Stomach (tissue), 9 donors: ENCODE data around the gene FSD2. TPM values are rescaled to one million over a fixed set of nuclear protein-coding genes. Genes with fewer than 3 reads are reported as not detected.
A peak's percentile ranks its signal among the peaks of the same experiment; 100 is the strongest.

Source experiments
- DNase-seq, 2 donors: peaks; one replicate each; pipeline versions ENCODE4 v3.0.0 to v3.0.0-alpha.2; 2013 to 2019
- H3K27ac ChIP-seq, 5 donors: fragments of 200-600 bp in 4 of 5; sonication (generic) in 4 of 5; one replicate each; pipeline ENCODE4 v1.5.1; 2013 to 2019; ENCODE audit warnings: mild to moderate bottlenecking in 1 of 5, moderate library complexity in 1 of 5
- H3K27me3 ChIP-seq, 3 donors: fragments of 200-600 bp; sonication (generic); one replicate each; pipeline ENCODE4 v1.5.1; 2017 to 2019; ENCODE audit warnings: mixed run types in 1 of 3
- H3K36me3 ChIP-seq, 4 donors: fragments of 200-600 bp; sonication (generic); 1 replicate in 3 of 4; 2 replicates in 1 of 4; pipeline ENCODE4 v1.5.1; 2016 to 2019
- H3K4me1 ChIP-seq, 4 donors: fragments of 200-600 bp; sonication (generic); one replicate each; pipeline ENCODE4 v1.5.1; 2016 to 2019
- H3K4me3 ChIP-seq, 4 donors: fragments of 200-600 bp; sonication (generic) in 3 of 4; one replicate each; pipeline ENCODE4 v1.5.1; 2016 to 2019; ENCODE audit warnings: mild to moderate bottlenecking in 1 of 4
- H3K9me3 ChIP-seq, 4 donors: fragments of 200-600 bp; sonication (generic); one replicate each; pipeline ENCODE4 v1.5.1; 2016 to 2019
- EP300 ChIP-seq: sonication (generic); formaldehyde crosslinking; IDR thresholded peaks from one replicate; pipeline ENCODE4 v1.6.1; 2017; ENCODE audit warnings: antibody characterized with exemption
- POLR2A ChIP-seq, 4 donors: fragments of 450-650 bp; IDR thresholded peaks; one replicate each; pipeline ENCODE4 v1.6.1; 2016; ENCODE audit warnings: antibody characterized with exemption in 4 of 4, control low read depth in 2 of 4, mild to moderate bottlenecking in 1 of 4, moderate library complexity in 1 of 4
- POLR2AphosphoS5 ChIP-seq, 3 donors: sonication (generic); formaldehyde crosslinking; IDR thresholded peaks; one replicate each; pipeline ENCODE4 v1.6.1; 2016; ENCODE audit warnings: antibody characterized with exemption in 3 of 3
- WGBS, 5 donors: extraction: QIAGEN DNeasy Blood & Tissue Kit in 3 of 5; methylation state at CpG; one replicate each; pipeline versions ENCODE4 v1.1.5 to v1.1.7; 2013 to 2018; 5-methylcytosine and 5-hydroxymethylcytosine counted together
- intact Hi-C: fragments of 100-400 bp; cut with DNase I; formaldehyde crosslinking; loops from one replicate; pipeline ENCODE4 v1.15.1; 2023; ENCODE audit warnings: low total_unique reads
- polyA plus RNA-seq, 3 donors: library from polyadenylated mRNA; stranded (reverse); fragments of 200-250 nt; gene quantifications; one replicate each; pipeline ENCODE4 v1.2.3, GENCODE V29; 2013
- total RNA-seq, 5 donors: library from RNA; depleted of rRNA; stranded (reverse); fragments of >200 nt; gene quantifications; one replicate each; pipeline versions ENCODE4 v1.1.0 to v1.2.3, GENCODE V29; 2014 to 2016
- TF ChIP-seq, protein P1 (sequence below), 7 experiments: fragments of 450-650 bp in 4 of 7; fragments of 200-600 bp in 3 of 7; sonication (generic) in 3 of 7; IDR thresholded peaks; one replicate each; pipeline ENCODE4 v1.5.1; 2016 to 2019; ENCODE audit warnings: antibody characterized with exemption in 7 of 7, control low read depth in 2 of 7, mild to moderate bottlenecking in 1 of 7
- donor health status: healthy with polysubstance abuse.
- donor health status: Bipolar disorder and iron deficiency.
- donor health status: healthy.

Gene FSD2
- total and polyA plus RNA-seq, 8 donors: under 0.01 to 0.03 TPM; not detected in 6

DNA sequence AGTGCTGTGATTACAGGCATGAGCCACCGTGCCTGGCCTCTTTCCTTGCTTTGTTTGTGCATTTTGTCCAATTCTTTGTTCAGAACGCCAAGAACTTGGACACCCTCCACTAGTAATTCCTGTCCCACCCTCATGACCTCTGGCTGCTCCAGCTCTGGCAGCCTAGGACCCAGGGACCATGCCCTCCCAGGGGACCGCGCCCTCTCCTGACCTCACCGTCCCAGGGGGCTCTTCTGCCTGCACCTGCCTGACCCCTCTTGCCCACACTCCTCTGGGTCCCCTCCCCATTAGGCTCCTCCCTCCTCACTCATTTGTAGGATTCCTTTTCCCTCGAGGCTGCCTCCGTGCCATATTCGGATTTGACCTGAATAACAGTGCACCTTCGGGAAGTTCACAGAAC, 41.1 kb downstream of the FSD2 start:
- Histone ChIP-seq H3K4me1 (no peaks in the 10 kb centered on the region), H3K27ac (no peak overlapping the region), H3K9me3 (no peaks in the 10 kb centered on the region), H3K4me3 (no peak overlapping the region), H3K27me3 (no peaks in the 10 kb centered on the region), H3K36me3 (peaks cover 0 to 49% (median 38%) of the 10 kb centered on the region in 4 donors)
- WGBS, 5 donors: 81 to 84% (median 82%) methylated on average over 9 of the region's 9 CpGs
- intact Hi-C loops: no loop called here
- TF ChIP-seq, protein P1, sequence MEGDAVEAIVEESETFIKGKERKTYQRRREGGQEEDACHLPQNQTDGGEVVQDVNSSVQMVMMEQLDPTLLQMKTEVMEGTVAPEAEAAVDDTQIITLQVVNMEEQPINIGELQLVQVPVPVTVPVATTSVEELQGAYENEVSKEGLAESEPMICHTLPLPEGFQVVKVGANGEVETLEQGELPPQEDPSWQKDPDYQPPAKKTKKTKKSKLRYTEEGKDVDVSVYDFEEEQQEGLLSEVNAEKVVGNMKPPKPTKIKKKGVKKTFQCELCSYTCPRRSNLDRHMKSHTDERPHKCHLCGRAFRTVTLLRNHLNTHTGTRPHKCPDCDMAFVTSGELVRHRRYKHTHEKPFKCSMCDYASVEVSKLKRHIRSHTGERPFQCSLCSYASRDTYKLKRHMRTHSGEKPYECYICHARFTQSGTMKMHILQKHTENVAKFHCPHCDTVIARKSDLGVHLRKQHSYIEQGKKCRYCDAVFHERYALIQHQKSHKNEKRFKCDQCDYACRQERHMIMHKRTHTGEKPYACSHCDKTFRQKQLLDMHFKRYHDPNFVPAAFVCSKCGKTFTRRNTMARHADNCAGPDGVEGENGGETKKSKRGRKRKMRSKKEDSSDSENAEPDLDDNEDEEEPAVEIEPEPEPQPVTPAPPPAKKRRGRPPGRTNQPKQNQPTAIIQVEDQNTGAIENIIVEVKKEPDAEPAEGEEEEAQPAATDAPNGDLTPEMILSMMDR (IDR thresholded peaks at IDR 0.05): no peak
- no peak for TF ChIP-seq POLR2A (IDR thresholded peaks at IDR 0.05)
- TF ChIP-seq EP300: no peak
- no peak for DNase-seq

- intact Hi-C loops: no loop called here
- no peak overlapping the region for H3K4me3 ChIP-seq
- H3K27ac ChIP-seq: no peak overlapping the region
- TF ChIP-seq POLR2AphosphoS5 (IDR thresholded peaks at IDR 0.05): no peak
- TF ChIP-seq POLR2A (IDR thresholded peaks at IDR 0.05): no peak
- TF ChIP-seq, protein P1 (IDR thresholded peaks at IDR 0.05): no peak
- no peak for TF ChIP-seq EP300
- no peaks in the 10 kb centered on the region for H3K27me3 ChIP-seq
- H3K4me1 ChIP-seq: no peaks in the 10 kb centered on the region
- 83 to 91% (median 88%) methylated on average over 4 of the region's 4 CpGs for WGBS, 5 donors
- no peak for DNase-seq
- H3K9me3 ChIP-seq: no peaks in the 10 kb centered on the region
- peaks cover 0 to 52% (median 44%) of the 10 kb centered on the region in 4 donors for H3K36me3 ChIP-seq
These were observed 41.8 kb downstream of the FSD2 start for GRCh38 chr15:82764117-82764490.

DNA sequence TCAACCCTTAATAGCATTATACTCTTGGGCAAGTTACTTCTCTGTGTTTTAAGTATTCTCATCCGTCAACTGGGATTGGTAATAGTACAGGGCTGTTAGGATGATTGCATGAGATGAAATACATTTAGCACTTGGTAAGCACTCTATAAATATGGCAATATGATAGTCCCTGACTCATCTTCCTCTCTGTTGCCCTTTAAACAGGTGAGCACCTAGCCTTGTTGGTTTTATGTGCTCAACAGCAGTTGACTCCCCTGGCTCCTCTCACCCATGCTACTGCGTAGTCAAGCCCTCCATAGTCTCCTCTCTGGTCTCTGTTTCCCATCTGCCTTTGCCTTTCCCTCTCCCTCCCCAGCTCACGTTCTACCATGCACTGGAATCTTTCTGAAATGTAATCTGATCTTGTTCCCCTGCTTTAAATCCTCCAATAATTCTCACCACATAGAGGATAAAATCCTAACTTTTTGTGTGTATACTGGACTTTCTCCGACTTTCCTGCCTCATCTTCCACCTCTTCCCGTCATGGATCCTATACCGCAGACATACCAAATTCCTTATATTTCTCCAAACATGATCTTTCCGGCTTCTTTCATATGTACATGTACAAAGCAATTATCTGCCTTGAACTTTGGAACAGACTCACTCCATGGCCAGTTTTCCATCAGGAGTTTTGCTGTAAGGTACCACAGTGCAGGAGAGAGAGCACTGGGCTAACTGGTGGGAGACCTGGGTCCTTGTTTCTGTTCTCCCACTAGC, 42.3 kb downstream of the FSD2 start:
- intact Hi-C loops: no loop called here

GRCh38 chr15:82751308-82751707, 54.6 kb downstream of the FSD2 start:
- TF ChIP-seq, protein P1 (IDR thresholded peaks at IDR 0.05): no peak
- TF ChIP-seq POLR2A (IDR thresholded peaks at IDR 0.05): no peak
- no peak for TF ChIP-seq POLR2AphosphoS5 (IDR thresholded peaks at IDR 0.05)
- TF ChIP-seq EP300: no peak
- peaks cover 17 to 37% (median 29%) of the 10 kb centered on the region in 4 donors for H3K4me1 ChIP-seq
- no peaks in the 10 kb centered on the region for H3K27me3 ChIP-seq
- no peak for DNase-seq
- no peaks in the 10 kb centered on the region for H3K9me3 ChIP-seq
- WGBS, 5 donors: 34 to 51% (median 45%) methylated on average over 4 of the region's 4 CpGs
- intact Hi-C loops: no loop called here
- peaks cover 19 to 43% (median 38%) of the 10 kb centered on the region in 4 donors for H3K36me3 ChIP-seq
- peak overlapping the region; percentile 63 to 95 (median 88) for H3K4me3 ChIP-seq
- peak overlapping the region in 3 of 5 donors; percentile 86 to 93 (median 89) for H3K27ac ChIP-seq

More for the DNA sequence above, 42.3 kb downstream of the FSD2 start:
- H3K9me3 ChIP-seq: no peaks in the 10 kb centered on the region
- no peak for DNase-seq
- no peaks in the 10 kb centered on the region for H3K4me1 ChIP-seq
- H3K27me3 ChIP-seq: no peaks in the 10 kb centered on the region
- no peak overlapping the region for H3K27ac ChIP-seq
- TF ChIP-seq, protein P1 (IDR thresholded peaks at IDR 0.05): no peak
- TF ChIP-seq POLR2AphosphoS5 (IDR thresholded peaks at IDR 0.05) (no peak), POLR2A (IDR thresholded peaks at IDR 0.05) (no peak), EP300 (no peak)
- H3K4me3 ChIP-seq: no peak overlapping the region
- WGBS, 5 donors: 89 to 96% (median 92%) methylated on average over 7 of the region's 7 CpGs
- H3K36me3 ChIP-seq: peaks cover 3 to 58% (median 49%) of the 10 kb centered on the region in 4 donors
